ENCODE results near the gene ZNF431. TPM values are rescaled to one million over a fixed set of nuclear protein-coding genes. Genes with fewer than 3 reads are reported as not detected.
A peak's percentile ranks its signal among the peaks of the same experiment; 100 is the strongest.

The ZNF431 gene
- total RNA-seq, result 2.4 and 5.2 TPM in 2 replicates

GRCh38 chr19:21141787-21142464 is at the start of gene ZNF431:
Gene ZNF431 (plus strand): TSS chr19:21142040. CDS start chr19:21142184, 144 bp downstream.

Small RNA genes lying within 50 kb of the gene (small RNA-seq; reads per million reads assigned to genes)
- 0.81 reads per million, percentile 36 among the genes with 10 or more reads in this experiment for gene RNA5SP469 (ENCODE audit: low replicate concordance)

Other genes with a start within 250 kb of the ZNF431 start
- 1.3 and 13.5 TPM in 2 replicates for gene ZNF85, start 218.8 kb upstream of the ZNF431 start, total RNA-seq
- 3.1 and 11.7 TPM in 2 replicates for gene ZNF430, start 121.4 kb upstream of the ZNF431 start, total RNA-seq
- 1.5 and 7.3 TPM in 2 replicates for gene ZNF714, start 59.8 kb upstream of the ZNF431 start, total RNA-seq
- gene ZNF708, start 187.4 kb downstream of the ZNF431 start, total RNA-seq, result 3.3 and 4.0 TPM in 2 replicates
- 2.2 and 8.4 TPM in 2 replicates for gene ZNF738, start 217.0 kb downstream of the ZNF431 start, total RNA-seq